GM11168 (cell line): Measurements from ENCODE around the gene TMEM94.

Source experiments
- in situ Hi-C: fragments of 300-500 bp; cut with MboI; formaldehyde crosslinking; loops from one replicate; pipeline ENCODE4 v1.12.0; 2022; ENCODE audit warnings: low sequenced_read_pairs; ENCODE audit not compliant: unreplicated experiment

TMEM94 gene

DNA sequence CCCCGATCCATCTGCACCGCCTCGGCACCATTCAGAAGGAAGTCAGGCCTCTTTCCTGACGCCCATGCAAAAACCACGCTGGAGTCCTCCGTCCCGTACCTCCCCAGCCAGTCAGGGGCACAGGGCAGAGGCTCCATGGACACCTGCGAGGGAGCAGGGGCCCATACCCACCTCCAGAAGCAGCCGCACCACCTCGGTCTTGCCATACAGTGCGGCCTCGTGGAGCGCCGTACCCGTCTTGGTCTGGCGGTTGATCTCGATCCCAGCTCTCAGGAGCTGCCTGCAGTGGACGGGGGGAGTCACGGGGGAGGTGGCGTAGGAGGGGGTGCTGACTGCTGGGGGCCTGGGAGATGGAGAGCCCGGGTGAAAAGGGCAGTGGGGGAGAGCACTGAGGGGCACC lies 49.7 kb downstream of the TMEM94 start:
- in situ Hi-C loops: no loop called here

- in situ Hi-C loops: no loop called here
These were observed 50.5 kb downstream of the TMEM94 start for GRCh38 chr17:75506888-75507287.

- in situ Hi-C loops: no loop called here
These were observed 51.6 kb downstream of the TMEM94 start for GRCh38 chr17:75507733-75508719.

DNA sequence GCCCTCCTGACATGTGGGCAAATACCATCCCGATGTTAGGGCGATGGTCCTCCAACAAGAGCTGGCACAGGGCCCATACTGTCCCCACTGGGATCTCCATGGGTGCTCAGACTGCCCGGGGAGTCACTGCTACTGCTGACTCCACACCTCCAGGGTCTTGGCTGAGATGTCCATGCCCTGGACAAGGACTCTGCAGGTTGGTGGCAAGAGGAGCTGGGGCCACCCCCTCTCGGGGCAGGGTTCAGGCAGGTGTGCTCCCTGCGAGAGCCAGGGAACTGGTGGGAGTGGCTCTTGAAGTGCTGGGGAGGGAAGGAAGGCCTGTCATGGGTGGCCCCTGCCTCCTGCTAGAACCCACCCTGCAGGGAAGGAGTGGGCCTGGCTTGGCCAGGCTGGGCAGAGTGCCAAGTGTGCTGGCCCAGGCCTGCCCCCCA lies 52.5 kb downstream of the TMEM94 start:
- in situ Hi-C loops: no loop called here

DNA sequence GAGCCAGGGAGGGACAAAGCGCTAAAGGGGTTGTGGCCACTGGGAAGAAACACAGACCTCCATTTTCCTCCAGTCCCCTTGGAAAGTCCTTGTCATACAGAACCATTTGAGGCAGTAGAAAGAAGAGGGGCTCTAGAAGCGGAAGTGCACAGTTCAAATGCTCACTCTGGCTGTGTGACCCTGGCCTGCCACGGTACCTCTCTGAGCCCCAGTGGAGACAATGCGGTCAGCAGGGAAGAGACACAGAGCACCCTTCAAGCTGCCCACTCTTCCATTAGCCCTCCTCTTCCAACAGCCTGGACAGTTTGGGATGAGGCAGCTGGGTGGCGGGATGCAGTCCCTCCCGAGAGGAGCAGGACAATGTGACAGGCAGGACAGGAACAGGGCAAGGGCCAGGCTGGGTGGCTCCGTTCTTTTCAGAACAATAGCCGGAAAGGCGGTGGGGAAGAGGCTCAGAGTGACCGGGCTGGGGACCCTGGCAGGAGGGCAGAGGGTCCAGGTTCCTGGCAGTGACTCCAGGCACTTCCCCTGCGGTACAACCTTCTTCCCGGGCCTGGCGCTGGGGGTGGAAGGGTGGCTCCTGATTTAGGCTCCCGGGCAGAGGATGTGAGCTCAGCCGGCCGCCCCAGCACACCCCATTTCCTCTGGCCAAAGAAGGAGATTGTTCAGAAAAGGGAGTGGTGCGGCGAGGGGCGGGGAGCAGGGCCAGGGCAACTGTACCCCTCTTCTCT lies 53.3 kb downstream of the TMEM94 start:
- in situ Hi-C loops: loop anchor here (5.0 kb wide), 1 partner anchor 82 kb away; no protein-coding TSS in a partner anchor

DNA sequence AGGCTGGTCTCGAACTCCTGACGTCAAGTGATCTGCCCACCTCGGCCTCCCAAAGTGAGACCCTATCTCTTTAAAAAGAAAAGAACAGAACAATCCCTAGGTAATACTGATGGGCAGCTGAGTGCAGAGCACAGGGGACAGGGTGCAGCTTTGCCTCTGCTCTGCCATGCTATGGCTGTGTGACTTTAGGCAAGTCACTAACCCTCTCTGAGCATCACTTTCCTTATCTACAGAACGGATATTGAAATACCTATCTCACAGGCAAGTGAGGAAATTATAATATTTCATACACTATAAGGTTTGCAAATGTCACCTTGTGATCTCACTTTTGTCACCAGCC lies 54.8 kb downstream of the TMEM94 start:
- in situ Hi-C loops: loop anchor here (5.0 kb wide), 1 partner anchor 84 kb away; no protein-coding TSS in a partner anchor

DNA sequence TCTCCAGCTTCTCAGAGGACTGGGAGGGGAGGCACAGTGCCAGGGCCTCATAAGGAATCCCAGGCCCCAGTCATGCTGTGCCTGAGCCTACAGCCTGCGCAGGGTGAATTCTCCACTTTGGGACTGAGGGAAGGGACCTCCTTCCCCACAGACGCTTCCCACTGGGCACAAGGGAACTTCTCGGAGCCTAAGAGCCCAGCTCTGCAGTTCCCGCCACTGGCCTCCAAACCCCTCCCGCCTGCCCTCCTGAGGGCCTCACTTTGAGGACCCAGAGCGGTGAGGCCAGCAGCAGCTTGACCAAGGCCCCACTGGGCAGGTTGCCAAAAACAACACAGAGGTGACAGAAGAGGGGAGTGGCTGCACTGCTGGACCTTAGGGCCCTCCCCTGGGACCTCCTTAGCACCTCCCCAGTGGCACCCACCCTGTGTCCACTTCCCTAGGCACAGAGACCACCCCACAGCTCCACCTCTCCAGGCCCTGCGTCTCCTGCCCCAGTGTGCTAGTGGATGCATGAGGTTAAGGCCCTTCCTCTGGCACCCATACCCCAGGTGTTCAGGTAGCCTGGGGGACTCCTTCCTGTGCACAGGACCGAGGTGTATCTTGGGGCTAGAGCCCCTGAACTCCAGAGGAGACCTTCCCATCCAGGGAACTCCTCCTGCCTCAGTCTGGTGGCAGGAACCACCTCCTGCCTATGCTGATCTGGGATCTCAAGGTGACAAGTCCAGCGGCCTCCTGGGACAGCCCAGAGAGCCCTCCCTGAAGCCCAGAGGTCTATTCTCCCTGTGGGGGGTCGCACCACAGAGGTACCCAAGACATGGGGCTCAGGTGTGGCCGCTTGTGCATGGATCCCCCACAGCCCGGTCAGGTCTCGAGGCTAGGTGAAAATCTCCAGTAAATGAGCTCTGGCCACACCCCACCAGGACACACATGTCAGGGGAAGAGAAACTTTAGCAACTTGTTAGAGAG lies 55.5 kb downstream of the TMEM94 start:
- in situ Hi-C loops: loop anchor here (5.0 kb wide), 1 partner anchor 85 kb away; no protein-coding TSS in a partner anchor

DNA sequence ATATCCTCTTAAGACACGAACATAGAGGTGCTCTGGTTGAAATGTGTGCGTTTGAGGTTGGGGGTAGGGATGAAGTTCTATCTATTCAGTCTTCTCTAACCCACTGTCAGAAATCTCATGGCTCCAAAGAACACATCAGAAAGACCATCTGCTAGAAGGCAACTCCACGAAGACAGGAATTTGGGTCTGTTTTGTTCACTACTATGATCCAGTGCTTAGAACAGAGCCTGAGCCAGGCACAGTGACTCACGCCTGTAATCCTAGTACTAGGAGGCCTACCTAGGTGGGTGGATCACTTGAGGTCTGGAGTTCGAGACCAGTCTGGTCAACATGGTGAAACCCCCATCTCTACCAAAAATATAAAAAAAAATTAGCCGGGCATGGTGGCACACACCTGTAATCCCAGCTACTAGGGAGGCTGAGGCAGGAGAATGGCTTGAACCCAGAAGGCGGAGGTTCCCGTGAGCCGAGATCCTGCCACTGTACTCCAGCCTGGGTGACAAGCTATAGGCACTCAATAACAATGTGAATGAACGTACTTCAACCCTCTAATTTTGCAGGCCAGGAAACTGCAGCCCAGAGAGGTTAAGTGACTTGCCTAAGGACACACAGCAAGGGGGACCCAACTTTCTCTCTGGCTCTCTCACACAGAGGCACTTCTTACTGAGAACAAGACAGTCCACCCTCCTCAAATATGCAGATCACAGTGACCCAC lies 56.6 kb downstream of the TMEM94 start:
- in situ Hi-C loops: loop anchor here (5.0 kb wide), 1 partner anchor 86 kb away; no protein-coding TSS in a partner anchor

GRCh38 chr17:75513641-75514000 lies 57.2 kb downstream of the TMEM94 start:
- in situ Hi-C loops: loop anchor here (5.0 kb wide), 1 partner anchor 86 kb away; no protein-coding TSS in a partner anchor

- in situ Hi-C loops: loop anchor here (5.0 kb wide), 1 partner anchor 87 kb away; no protein-coding TSS in a partner anchor
These were observed 58.0 kb downstream of the TMEM94 start for GRCh38 chr17:75514299-75514918.

GRCh38 chr17:75514919-75515495 lies 58.6 kb downstream of the TMEM94 start:
- in situ Hi-C loops: loop anchor here (5.0 kb wide), 1 partner anchor 88 kb away; no protein-coding TSS in a partner anchor

GRCh38 chr17:75515496-75516254 lies 59.2 kb downstream of the TMEM94 start, which contains the start of gene CASKIN2:
TSS of gene CASKIN2 (minus strand) at chr17:75515537. CDS start at chr17:75513804, 1,733 bp downstream.
- in situ Hi-C loops: no loop called here

DNA sequence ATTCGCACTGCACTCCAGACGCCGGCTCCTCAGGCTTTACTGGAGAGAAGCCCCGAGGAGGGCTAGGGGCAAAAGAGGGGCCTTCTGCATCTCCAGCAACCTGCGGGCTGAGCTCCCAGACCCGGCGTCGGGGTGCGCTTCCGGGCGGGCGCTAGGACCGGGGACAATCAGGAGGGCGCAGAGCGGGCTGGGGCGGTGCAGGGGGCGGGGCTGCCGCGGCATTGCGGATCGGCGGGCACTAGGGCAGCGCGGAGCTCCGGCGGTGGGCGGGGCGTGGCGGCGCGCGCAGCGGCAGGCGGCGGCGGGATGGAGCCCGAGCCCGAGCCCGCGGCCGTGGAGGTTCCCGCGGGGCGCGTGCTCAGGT lies 59.8 kb downstream of the TMEM94 start, which contains the start of gene TSEN54:
Gene TSEN54 (plus strand): TSS at position 274 of the 364 bp plus-strand sequence. CDS start 33 bp downstream, at position 307.
- in situ Hi-C loops: no loop called here

GRCh38 chr17:75516619-75517296 lies 60.3 kb downstream of the TMEM94 start:
- in situ Hi-C loops: no loop called here

- in situ Hi-C loops: no loop called here
These were observed 60.9 kb downstream of the TMEM94 start for GRCh38 chr17:75517297-75517865.

DNA sequence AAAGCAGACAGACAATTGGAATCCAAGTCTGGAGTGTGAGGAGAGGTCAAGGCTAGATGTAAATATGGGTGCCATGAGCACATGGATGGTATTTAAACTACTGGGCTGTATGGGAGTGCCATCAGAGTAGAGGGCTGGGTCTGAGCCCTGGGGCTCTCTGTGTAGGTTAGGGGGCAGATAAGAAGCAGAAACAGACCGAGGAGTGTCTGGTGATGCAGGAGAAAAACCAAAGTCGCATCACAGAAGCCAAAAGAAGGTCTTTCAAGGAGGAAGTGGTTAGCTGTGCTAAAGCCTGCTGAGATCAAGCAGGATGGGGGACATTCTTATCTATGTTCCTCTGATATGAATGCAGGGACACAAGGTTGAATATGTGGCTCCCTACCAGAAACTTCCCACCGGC lies 61.8 kb downstream of the TMEM94 start:
- in situ Hi-C loops: no loop called here
